ENCODE data around the gene VWDE. TPM values are rescaled to one million over a fixed set of nuclear protein-coding genes. Genes with fewer than 3 reads are reported as not detected.

The VWDE gene
- total and polyA plus RNA-seq, 10 of the 15 experiments (the other 5 are each of a cell fraction or from before 2014, with no cell fraction given) = 0.74 to 2.1 (median 1.3) TPM

- no peaks in the 10 kb centered on the region for H4K20me1 ChIP-seq (ENCODE audit: control insufficient read depth, insufficient read depth)
- ChIA-PET CTCF (no interaction called here), RAD21 (ENCODE audit: unreplicated experiment) (no interaction called here), POLR2A (no interaction called here), SMC1A (ENCODE audit: uncharacterized antibody, unreplicated experiment) (no interaction called here)
- in situ Hi-C loops (cut with MboI) = no loop called here
- no TSS peak for BruUV-seq (replicated peaks)
- no peaks in the 10 kb centered on the region for H3K27me3 ChIP-seq (replicated peaks in 1 of 2; ENCODE audit: control insufficient read depth in 2 of 2, insufficient read depth in 2 of 2, low read length in 1 of 2)
- no peak overlapping the region for H3K4me2 ChIP-seq (ENCODE audit: control insufficient read depth, insufficient read depth)
- no peak overlapping the region for H3K27ac ChIP-seq (ENCODE audit: control insufficient read depth, insufficient read depth)
- no peak overlapping the region for H3K9ac ChIP-seq (ENCODE audit: control insufficient read depth, insufficient read depth, low read length)
- TF ChIP-seq E4F1 (IDR thresholded peaks at IDR 0.05; ENCODE audit: borderline replicate concordance, partially characterized antibody) (no peak), RBBP5 (conservative IDR thresholded peaks at IDR 0.05) (no peak), POU2F2 (IDR thresholded peaks at IDR 0.05; ENCODE audit: borderline replicate concordance, low read depth, low read length) (no peak), CHD4 (IDR thresholded peaks at IDR 0.05) (no peak), MXI1 (IDR thresholded peaks at IDR 0.05; ENCODE audit: low read depth, low read length) (no peak), RFX5 (IDR thresholded peaks at IDR 0.05; ENCODE audit: low read depth, low read length) (no peak), HSF1 (IDR thresholded peaks at IDR 0.05; ENCODE audit: low read depth, low read length) (no peak), CTCF (IDR thresholded peaks at IDR 0.05 in 2 of 3, conservative IDR thresholded peaks at IDR 0.05 in 1 of 3; ENCODE audit: control insufficient read depth in 2 of 3, extremely low read depth in 1 of 3, insufficient read depth in 1 of 3, low read depth in 3 of 3, low read length in 3 of 3) (no peak)
- H2AFZ ChIP-seq (ENCODE audit: control insufficient read depth, low read depth, low read length) = no peak overlapping the region
- H3K4me1 ChIP-seq (ENCODE audit: control insufficient read depth, insufficient read depth, low read length) = no peaks in the 10 kb centered on the region
- DNase-seq (ENCODE audit: low read depth, low spot score) (no peak), FAIRE-seq (no peak), ATAC-seq (no peak)
- intact Hi-C loops (cut with micrococcal nuclease; ENCODE audit: unreplicated experiment) = no loop called here
- no peaks in the 10 kb centered on the region for H3K36me3 ChIP-seq (ENCODE audit: control insufficient read depth in 2 of 2, insufficient read depth in 2 of 2, low read length in 1 of 2)
- no peaks in the 10 kb centered on the region for H3K79me2 ChIP-seq (ENCODE audit: control insufficient read depth, insufficient read depth, low read length)
- H3K4me3 ChIP-seq = no peak overlapping the region
- H3K9me3 ChIP-seq (replicated peaks; ENCODE audit: control insufficient read depth, insufficient read depth, low read length) = no peaks in the 10 kb centered on the region
These were observed 14.8 kb upstream of the VWDE start for GRCh38 chr7:12418452-12418851.

All from GM12878 (cell line).